NCI-H2171 treated with DMSO at 0.1 percent for 48 hours (cell line): ENCODE data around the gene SPSB1.

ENCODE experiments used
- DNase-seq: peaks from one replicate; lab custom pipeline; 2025; lab: John Stamatoyannopoulos, UW

SPSB1 gene

GRCh38 chr1:9260059-9260766 lies 32.5 kb upstream of the SPSB1 start:
- DNase-seq = no peak

DNA sequence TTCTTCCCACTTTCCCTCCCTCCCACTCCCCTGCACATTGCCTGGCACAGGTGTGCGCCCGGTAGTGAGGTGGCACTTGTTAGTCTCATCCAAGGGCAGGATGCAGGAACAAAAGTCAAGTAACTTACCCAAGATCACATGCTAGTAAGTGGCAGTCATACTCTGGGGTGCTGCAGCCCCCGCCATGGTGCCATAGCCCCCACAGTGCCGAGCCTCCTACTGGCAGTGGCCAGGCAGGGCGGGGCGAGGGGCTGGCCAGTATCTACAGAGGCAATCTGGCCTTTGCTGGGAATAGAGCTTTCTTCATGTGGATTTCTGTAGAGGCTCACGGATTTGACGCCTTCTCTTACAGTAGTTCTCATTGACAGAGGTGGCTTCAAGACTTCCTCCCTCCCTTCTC lies 31.2 kb upstream of the SPSB1 start:
- DNase-seq = no peak

DNA sequence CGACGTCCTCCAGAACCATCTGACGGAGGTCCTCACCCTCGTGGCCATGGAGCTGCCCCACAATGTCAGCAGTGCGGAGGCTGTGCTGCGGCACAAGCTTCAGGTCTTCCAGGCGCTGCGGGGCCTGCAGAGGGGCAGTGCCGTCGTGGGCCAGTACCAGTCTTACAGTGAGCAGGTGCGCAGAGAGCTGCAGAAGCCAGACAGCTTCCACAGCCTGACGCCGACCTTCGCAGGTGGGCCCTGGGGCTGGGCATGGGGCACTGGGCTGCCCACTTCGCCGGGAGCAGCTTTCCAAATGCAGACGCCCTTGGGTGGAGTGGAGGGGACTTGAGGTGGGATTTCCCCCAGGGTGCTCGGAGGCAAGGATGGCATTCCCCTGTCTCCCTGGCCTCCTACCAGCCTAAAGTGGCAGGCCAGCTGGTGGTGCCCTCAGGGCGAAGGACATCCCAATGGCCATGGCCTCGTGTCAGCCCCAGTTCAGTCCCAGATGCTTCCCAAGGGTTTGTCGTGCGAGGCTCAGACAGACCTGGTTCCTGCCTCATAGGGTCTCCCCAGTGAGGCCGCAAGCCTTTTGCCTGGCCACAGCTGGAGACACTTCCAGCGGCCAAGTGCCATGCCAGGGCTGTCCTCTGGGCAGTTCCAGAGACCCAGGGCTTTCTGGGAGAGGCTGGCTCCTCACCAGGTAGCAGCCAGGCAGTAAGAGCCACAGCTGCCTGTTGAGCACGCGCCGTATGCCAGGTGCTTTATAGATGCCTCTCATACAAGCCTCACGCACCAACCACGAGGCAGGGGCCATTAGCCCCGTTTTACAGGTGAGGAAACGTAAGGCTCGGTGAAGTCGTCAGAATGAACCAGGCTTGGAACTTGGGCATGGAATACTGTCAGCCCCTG lies 30.4 kb upstream of the SPSB1 start:
- no peak for DNase-seq

DNA sequence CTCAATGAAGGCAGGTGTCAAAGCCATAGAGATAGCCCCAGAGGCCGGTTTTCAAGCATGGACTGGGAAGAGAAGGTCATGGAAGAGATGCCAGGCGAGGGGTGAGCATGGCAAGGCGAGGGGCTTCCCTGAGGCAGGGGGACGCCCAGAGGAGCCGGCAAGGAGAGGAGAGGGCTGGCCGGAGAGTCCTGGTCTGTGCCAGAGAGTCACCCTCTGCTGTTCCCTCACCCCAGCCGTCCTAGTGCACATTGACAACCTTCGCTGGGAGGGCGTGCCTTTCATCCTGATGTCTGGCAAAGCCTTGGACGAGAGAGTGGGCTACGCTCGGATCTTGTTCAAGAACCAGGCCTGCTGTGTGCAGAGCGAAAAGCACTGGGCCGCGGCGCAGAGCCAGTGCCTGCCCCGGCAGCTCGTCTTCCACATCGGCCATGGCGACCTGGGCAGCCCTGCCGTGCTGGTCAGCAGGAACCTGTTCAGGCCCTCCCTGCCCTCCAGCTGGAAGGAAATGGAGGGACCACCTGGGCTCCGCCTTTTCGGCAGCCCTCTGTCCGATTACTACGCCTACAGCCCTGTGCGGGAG lies 29.3 kb upstream of the SPSB1 start:
- DNase-seq = no peak

DNA sequence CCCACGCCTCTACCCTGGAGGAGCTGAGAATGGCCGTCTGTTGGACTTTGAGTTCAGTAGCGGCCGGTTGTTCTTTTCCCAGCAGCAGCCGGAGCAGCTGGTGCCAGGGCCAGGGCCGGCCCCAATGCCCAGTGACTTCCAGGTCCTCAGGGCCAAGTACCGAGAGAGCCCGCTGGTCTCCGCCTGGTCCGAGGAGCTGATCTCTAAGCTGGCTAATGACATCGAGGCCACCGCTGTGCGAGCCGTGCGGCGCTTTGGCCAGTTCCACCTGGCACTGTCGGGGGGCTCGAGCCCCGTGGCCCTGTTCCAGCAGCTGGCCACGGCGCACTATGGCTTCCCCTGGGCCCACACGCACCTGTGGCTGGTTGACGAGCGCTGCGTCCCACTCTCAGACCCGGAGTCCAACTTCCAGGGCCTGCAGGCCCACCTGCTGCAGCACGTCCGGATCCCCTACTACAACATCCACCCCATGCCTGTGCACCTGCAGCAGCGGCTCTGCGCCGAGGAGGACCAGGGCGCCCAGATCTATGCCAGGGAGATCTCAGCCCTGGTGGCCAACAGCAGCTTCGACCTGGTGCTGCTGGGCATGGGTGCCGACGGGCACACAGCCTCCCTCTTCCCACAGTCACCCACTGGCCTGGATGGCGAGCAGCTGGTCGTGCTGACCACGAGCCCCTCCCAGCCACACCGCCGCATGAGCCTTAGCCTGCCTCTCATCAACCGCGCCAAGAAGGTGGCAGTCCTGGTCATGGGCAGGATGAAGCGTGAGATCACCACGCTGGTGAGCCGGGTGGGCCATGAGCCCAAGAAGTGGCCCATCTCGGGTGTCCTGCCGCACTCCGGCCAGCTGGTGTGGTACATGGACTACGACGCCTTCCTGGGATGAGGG lies 28.5 kb upstream of the SPSB1 start:
- no peak for DNase-seq

DNA sequence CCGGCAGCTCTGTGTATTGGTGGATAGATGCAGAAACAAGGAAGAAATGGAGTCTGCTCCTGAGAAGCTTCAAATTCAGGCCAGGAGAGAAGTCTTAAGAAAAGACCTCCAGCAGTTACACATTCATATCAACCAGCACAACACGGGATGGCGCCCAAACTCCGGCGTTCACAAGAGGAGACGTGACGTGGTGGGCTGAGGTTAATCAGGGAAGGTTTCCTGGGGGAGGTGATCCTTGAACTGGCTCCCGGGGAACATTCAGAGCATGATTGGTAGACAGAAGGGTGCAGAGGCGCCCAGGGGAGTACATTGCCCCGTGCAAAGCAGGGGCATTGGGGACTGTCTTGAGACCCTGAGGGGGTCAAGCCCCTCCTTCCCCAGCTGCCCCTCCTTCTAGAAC lies 27.7 kb upstream of the SPSB1 start:
- no peak for DNase-seq

DNA sequence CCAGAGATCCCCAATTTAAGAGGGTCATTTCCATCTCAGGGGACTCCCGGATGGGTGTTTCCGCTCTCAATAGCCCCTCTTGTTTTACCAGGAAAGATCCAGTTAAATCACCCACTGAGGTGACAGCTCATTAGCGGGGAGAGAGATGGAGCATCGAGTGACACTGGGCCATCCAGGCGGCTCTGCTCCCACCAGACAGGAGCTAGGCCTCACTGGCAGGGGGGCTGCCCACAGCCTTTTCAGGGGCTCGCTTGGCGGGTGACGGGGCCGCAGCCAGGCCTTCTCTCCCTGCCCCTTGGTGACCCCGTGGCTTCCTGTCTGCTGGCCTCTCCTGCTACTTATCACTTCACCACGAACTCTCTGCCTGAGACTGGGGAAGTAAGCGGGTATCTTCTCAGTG lies 26.7 kb upstream of the SPSB1 start:
- no peak for DNase-seq

- no peak for DNase-seq
These were observed 25.4 kb upstream of the SPSB1 start for GRCh38 chr1:9267352-9267686.

GRCh38 chr1:9267827-9268581 lies 24.7 kb upstream of the SPSB1 start:
- no peak for DNase-seq

DNA sequence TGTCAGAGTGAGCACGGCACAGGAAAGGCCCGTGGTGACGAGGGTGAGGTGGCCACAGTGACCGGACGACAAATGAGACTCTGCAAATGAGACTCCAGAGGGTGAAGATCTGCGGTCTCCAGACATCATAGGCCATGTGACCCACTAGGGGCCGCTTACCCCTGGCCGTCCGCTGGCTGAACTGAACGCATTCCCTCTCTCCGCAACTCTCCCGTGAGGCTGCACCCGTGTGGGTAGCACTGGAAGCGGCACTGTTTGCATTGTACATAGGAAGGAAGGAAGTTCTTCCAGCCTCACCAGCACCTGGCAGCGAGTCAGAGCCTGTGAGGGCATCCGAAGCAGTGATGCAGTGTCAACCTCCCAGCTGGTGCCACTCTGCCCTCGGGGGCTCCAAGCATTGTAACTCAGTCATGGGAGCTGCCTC lies 23.6 kb upstream of the SPSB1 start:
- peak; percentile 39 for DNase-seq

DNA sequence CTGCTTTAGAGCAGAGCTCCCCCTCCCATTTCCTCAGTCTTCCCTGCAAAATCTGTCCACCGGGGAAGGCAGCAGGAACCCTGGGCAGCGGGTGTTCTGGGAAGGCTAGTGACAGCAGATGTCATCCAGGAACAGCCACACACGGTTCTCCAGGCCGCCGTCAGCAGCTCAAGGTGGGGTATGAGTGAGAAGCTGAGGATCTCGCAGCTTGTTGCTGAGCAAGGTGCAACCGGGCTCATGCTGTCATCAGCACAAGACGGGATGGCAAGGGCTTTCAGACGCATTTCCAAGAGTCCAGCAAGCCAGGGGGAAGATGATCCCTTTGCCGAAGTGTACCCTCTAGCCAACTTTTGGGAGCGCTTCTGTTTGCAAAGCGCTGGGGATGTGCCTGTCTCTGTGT lies 23.0 kb upstream of the SPSB1 start:
- DNase-seq = peak; percentile 66

DNA sequence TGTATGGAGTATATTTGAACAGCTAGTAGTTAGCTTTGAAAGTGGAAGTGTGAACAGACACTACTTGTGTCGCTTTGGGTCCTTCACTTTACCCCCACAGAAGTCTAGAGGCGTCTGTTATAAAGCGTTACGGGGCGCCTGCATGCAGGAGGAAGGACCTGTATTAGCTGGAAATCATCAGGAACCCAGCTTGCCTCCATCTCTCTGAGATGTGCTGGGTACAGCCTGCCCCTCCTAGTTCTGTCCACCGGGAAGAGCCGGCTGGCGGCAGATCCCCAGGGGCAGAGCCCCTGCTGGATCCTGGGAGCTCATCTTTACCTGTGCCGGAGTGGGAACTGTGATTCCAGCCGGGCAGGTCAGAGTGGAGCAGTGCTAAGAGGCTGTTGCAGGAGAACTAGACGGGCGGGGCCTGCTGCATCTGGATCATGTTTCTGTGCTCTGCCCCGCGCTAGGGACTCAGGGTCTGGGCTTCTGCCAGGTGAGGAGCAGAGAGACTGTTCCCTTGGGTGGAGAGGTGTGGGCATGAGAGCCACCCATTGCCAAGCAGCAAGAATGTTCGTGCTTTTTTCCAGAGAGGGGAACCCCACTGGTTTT lies 22.3 kb upstream of the SPSB1 start:
- peak; percentile 94 for DNase-seq

DNA sequence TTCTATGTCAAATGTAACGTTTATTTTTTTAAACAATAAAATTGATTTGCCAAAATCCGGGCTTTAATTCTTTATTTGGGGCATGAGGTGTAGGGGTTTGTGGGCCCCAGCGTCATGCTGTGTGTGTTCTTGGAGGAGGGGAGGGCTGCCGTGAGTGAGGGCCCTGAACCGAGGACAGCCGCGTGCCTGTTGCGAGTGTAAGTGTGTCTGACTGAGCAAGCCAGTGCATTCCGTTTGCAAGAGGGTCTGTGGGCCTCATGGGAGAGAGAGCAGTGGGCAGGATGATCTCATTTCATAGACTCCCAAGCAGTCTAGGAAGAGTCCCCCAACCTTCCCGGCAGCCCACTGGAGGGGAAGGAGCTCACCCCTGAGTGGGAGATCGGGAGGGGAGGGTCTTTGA lies 21.4 kb upstream of the SPSB1 start:
- DNase-seq = no peak

- no peak for DNase-seq
These were observed 20.7 kb upstream of the SPSB1 start for GRCh38 chr1:9271861-9272595.

DNA sequence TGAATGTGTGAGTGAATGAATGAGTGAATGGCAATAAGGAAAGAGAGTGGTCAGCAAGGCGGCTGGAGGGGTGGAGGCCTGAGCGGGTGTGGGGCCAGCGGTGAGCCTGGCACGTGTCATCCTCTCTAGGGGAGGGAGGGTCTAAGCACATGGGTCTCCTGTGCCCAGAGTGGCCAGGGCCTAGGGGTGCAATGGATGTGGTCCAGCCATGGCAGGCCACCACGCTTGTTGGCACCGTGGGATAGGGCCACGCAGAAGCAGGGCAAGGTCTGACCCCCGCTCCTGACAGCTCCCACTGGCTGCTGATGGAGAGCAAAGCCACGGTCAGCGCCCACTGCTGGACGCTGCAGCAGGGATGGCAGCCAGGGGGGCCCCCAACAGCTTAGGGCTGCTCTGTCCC lies 19.5 kb upstream of the SPSB1 start:
- DNase-seq = no peak

DNA sequence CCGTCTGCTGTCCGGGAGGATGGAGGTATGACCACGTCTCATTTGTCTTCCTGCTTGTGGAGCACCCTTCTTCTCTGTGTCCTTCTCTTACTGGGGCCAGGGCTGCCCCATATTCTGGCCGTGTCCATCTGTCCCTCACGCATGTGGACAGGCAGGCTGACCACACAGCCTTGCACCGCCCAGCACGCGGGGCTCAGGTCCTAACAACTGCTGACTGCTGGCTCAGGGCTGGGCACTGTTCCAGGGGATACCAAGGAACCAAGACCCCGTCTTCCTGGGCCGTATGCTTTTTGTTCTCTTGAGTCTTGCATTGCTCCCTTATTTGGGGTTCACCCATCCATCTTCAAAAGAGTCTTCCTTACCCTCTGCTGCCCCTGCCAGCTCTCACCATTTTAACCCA lies 17.5 kb upstream of the SPSB1 start:
- no peak for DNase-seq

DNA sequence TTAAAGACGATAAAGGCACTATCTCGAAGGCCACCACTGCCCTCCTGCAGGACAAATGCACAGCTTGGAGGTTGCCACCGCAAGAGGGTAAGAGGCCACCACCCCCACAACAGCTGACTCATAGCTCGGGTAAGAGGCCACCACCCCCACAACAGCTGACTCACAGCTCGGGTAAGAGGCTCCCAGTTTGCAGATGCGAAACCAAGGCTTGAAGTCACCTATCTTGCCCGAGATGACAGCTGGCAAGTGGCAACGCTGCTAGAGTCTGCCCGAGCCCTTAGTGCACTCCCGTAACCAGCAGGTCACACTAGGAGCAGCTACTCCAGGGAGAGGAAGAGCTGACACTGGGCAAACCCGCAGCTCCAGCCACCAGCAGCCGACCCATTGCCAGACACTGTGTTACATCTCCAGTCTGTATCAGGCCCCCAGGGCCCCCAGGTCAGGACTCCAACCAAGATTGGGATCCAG lies 17.1 kb upstream of the SPSB1 start:
- peak; percentile 43 for DNase-seq

GRCh38 chr1:9278116-9278515 lies 14.6 kb upstream of the SPSB1 start:
- no peak for DNase-seq

DNA sequence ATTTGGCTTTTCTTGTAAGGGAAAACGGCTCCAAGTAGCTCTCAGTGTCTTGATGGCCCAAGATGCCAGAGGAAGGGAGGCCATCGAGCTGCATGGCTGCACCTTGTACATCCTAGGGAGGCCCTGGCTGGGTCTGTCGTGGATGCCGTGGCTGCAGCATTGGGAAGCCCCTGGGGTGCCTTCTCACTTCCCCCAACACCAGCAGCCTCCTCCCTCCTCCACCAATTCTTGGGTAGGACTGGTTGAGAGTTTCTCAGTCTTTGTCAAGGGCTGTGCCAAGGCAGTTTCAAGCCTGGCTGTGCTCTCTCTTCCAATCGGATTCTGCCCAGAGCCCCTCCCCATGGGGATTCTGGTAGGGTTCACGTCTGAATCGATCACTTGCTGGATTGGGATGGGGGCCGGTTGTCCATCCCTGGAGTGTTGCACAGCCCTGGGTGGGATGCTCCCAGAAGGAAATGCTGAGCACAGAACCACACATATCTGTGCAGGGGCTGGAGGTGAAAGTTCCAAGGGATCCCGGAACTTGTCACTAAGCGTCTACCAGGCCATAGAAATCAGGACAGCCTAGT lies 14.0 kb upstream of the SPSB1 start:
- no peak for DNase-seq
